GM19025 (cell line): ENCODE data around the gene TBC1D24.
"Not testable (repeated sequence)": the region's sequence is repeated elsewhere in the genome, so short reads cannot be mapped to it uniquely, and the experiment has no call there.

ENCODE experiments used
- ATAC-seq: cut with Tn5 transposase; IDR thresholded peaks from one replicate; pipeline ENCODE4 v1.9.1; 2021; ENCODE audit warnings: mild to moderate bottlenecking, low read depth, moderate library complexity; ENCODE audit not compliant: unreplicated experiment

TBC1D24 gene

DNA sequence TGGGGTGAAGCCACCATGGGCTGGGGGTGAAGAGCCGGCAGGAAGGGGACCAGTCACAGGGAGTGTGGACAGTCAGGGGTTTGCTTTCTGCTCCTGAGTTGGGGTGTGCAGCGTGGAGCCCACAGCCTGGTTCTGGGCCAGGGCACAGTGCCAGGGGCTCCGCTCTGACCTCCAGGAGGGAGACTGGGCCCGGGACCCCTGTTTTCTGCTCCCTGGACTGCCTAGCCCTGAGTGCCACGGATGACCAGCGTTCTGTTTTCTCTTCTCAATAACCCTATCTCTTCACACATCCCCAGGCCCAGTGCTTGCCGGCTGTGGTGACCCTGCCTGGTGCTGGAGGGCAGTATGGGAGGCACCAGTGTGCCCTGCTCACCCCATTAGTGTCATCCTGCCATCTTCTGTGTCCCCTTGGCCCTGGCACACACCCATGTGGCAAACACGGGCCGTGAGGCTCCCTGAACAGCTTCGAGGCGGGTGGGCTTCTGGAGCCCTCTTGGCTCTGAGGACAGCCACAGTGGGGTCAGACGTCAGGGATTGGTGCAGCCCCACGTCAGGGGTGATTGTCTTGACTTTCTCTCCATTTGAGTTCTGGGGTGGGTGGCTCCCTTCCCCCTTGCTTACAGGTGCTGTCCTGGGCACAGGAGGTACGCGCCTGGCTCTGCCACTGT, 55.2 kb downstream of the TBC1D24 start:
- ATAC-seq: no peak

DNA sequence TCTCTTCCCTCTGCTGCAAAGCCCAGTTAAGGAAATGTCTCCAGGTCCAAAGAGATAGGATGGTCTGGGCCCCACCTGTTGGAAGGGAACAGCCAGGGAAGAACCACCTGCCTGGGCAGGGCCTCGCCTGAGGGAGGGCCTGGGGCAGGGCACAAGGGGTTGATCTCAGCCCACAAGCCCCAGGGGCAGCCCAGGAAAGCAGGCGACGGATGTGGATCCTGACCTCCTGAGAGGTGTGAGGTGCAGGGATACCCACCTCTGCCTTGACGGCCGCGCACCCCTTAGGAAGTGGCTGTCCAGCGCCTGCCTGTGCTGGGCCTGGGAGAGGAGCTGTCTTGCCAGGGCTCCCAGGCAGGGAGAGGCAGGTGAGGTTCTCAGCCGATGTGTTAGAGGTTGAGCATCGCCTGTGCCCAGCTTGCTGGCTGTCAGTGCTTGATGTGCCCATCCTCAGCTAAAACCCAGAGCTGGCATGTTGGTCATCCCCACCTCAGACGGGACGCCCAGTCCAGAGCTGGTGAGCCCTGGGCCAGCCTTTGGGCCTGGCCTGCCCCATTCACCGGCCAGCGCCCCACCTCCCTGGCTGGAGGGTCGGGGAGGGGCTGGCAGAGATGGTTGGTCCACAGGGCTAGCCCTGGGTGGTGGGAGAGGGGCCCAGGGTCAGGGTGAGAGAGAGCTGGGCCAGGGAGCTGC, 55.8 kb downstream of the TBC1D24 start:
- no peak for ATAC-seq

DNA sequence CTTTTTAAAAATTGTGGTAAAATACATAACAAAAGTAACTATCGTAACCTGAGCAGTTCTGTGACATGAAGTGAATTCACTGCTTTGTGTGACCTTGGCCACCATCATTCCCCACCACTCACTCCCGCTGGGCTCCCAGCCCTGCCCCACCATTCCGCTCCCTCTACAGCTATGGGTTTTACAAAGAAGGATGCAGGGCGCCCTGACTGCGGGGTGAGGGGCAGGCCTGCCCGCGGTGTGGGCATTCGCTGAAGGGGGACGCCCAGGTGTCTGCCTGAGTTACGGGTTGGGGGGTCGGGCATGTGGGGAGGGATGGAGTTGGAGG, 56.4 kb downstream of the TBC1D24 start, which contains the start of gene CEMP1:
TSS of gene CEMP1 (minus strand) at position 38 of the 325 bp plus-strand sequence. CDS start 335 bp downstream, outside the sequence.
- ATAC-seq: no peak

DNA sequence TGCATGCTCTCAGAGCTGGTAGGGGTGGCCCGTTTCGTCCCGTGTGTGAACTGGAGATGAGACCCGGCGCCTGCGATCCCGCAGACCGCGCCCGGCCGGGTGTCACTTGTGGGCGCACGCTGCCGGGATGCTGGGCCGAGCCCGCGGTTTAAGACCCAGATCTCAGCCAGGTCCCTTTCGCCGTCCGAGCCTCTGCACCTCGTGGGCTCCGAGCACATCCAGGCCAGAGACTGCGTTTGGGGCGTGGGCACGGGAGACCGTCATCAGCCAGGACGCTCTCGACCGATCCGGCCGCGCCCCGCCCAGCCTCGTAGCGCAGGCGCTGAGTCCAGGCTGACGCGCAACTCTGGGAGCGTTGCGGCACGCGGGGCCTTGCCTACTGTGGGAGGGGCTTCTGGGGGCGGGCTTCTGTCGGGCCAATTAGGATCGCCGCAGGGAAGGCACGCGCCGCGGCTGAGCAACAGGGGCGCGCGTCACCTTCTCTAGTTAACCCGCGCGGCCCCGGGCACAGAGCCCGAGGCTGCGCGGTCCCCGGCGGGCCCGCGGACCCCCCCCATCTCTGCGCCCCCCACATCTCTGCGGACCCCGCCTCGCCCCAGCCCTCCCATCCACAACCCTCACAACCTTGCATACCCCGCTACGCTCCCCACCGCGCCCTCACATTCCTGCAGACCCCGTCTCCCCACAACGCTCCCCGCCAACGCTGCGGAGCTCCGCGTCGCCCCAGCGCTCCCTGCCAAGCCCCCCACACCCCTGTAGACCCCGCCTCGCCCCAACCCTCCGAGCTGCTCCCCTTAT, 57.0 kb downstream of the TBC1D24 start:
- peak; percentile 89 for ATAC-seq

DNA sequence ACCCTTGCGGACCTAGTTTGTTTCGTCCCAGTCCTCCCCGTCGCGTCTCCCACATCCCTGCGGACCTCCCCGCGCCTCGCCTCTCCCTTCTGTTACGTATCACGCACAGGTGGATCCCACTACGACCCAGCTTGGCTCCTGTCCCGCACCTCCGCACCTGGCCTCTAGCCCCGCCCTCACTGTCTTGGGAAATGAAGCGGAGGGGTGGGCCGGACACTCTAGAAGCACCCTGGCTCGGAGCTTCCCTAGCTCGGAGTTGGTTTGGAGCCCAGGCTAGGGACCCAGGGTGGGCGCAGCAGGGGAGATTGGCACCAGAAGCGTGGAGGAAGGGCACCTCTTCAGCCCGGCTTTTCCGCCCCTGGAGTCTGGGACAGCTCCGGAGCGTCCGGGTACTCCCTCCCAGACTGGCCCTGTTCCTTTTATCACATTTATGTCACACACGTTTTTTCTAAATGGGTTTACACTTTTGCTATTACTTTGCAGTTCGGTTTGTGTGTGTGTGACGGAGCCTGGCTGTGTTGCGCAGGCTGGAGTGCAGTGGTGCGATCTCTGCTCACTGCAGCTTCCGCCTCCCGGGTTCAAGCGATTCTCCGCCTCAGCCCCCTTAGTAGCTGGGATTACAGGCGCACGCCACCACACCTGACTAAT, 57.7 kb downstream of the TBC1D24 start:
- no peak for ATAC-seq

DNA sequence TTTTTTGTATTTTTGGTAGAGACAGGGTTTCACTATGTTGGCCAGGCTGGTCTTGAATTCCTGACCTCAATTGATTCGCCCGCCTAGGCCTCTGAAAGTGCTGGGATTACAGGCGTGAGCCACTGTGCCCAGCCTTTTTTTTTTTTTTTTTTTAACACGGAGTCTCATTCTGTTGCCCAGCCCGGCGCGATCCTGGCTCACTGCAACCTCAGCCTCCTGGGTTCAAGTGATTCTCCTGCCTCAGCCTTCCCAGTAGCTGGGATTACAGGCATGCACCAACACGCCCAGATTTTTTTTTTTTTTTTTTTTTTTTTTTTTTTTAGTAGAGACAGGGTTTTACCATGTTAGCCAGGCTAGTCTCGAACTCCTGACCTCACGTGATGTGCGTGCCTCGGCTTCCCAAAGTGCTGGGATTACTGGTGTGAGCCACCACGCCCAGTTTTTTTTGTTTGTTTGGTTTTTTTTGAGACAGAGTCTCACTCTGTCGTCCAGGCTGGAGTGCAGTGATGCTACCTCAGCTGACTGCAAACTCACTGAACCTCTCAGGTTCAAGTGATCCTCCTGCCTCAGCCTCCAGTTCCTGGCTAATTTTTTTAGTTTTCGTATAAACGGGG, 58.3 kb downstream of the TBC1D24 start:
- ATAC-seq: not testable (repeated sequence)

DNA sequence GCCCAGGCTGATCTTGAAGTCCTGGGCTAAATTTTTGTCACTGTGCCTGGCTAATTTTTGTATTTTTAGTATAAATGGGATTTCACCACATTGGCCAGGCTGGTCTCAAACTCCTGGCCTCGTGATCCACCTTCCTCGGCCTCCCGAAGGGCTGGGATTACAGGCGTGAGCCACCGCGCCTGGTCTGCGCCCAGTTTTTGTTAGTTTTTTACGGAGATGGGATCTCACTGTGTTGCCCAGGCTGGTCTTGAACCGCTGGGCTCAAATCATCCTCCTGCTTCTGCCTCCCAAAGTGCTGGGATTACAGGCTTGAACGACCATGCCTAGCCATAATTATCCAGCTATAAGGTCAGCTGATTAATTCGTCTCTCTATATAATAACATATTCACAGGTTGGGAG, 59.0 kb downstream of the TBC1D24 start:
- ATAC-seq: no peak

DNA sequence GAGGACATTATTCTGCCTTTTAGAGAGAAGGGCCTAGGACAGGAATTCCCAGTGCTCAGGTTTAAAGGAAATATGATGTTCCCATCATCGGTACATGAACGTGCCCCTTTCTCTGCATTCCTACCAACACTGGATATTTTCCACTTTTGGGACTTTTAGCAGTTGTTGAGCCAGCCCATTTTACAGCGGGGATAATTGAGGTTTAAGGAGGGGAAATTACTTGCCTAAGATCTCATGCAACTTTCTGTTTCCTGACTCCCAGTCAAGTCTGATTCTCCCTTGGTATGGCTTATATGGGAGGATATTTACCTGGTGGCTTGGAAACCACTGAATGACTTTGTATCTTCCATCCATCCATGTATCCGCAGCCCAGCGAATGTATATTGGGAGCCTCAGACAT, 59.4 kb downstream of the TBC1D24 start:
- not testable (repeated sequence) for ATAC-seq

DNA sequence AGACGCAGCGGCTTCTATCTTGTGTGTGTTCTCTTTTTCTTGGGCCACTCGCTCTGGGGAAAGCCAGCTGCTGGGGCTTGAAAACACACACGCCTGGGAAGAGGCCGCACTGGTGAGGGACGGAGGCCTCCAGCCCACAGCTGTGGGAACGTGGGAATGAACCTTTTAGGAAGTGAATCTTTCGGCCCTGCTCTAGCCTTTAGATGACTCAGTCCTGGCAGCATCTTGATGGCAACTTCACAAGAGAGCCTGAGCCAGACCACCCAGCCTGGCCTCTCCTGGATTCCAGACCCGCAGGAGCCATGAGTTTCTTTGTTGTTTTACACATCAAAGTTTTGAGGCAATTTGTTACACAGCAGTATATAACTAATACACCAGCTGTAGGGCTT, 60.7 kb downstream of the TBC1D24 start:
- ATAC-seq: no peak

DNA sequence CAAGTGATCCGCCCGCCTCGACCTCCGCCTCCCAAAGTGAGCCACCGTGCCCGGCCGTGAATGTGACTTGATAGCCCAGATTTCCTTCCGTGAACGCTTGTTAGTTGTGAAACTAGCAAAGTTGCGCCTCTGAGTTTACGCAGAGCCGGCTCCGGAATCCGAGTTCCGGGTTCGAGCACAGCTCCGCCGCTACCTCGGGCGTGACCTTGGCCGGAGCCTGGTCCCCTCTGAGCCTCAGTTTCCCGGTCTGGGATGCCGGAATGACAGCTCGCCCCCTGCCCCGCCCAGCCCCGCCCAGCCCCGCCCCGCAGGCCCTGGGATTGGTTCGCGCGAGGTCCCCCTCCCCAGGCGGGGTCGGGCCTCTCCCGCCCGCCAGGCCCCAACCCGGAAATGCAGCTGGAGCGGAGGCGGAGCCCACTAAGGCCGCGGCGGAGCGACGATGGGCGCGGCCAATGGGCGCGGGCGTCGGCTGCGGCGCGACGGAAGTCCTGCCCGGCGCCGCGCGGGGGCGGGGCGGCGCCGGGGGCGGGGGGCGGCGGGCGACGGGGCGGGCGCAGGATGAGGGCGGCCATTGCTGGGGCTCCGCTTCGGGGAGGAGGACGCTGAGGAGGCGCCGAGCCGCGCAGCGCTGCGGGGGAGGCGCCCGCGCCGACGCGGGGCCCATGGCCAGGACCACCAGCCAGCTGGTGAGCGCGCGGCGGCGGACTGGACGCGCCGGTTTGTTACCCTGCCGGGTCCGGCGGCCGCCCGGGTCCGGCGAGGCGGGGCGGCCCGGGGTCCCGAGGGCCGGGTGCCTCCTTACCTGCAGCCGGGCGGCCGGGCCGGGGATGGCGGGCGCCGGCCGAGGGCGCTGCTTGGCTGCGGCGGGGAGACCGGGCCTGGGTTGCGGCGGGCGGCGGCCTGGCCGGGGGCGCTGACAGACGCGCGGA, 62.8 kb downstream of the TBC1D24 start, which contains the start of gene PDPK1:
TSS of gene PDPK1 (plus strand) at position 571 of the 929 bp plus-strand sequence. CDS start at position 663, 92 bp downstream.
- ATAC-seq: peak; percentile 89

DNA sequence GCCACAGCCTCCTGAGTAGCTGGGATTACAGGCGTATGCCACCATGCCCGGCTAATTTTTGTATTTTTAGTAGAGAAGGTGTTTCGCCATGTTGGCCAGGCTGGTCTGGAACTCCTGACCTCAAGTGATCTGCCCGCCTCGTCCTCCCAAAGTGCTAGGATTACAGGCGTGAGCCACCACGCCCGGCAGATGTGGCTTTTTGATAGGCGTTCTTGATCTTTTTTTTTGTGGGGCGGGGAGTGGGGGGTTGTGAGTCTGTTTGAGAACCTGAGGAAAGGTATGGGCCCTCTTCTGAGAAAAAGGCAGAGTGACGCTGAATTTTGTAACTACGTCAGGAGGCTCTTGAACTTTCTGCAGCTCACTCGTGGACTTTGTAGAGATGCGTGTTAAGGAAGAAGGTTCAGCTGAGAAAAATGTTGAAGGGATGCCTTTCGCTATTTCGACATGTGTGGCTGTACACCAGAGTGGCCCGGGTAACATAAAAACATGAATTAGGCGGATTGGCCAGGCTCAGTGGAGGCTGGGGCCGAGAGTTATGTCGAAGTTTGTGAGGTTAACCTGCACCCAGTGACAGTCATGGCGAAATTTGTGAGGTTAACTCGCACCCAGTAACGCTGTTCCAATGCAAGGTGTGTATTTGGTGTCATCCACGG, 64.4 kb downstream of the TBC1D24 start:
- not testable (repeated sequence) for ATAC-seq

DNA sequence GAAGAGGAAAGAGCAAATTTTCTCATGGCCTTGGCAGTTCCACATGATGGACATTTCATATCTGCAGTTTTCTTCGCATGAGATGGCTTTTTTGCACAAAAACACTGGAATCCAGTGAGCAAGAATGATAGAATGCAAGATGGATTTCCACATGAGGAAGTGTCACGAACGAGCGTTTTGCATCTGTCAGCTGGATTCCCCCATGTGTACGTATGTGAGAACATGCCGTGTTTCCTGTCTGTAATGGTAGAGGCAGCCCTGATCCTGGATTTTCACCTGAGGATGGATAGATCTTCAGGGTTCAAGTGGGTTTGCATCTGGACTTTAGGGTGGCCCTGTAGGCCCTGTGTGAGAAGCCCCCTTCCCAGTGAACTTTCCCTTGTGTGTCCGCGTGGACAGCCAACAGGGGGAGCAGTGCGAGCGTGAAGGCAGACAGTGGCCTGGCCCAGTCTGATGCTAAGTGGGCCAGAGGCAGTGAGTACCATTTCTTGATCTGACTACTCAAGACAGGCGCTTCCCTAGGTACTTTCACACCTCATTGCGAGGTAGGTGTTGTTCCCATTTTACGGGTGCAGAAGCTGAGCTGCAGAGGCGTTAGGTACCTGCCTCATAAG, 65.0 kb downstream of the TBC1D24 start:
- not testable (repeated sequence) for ATAC-seq

DNA sequence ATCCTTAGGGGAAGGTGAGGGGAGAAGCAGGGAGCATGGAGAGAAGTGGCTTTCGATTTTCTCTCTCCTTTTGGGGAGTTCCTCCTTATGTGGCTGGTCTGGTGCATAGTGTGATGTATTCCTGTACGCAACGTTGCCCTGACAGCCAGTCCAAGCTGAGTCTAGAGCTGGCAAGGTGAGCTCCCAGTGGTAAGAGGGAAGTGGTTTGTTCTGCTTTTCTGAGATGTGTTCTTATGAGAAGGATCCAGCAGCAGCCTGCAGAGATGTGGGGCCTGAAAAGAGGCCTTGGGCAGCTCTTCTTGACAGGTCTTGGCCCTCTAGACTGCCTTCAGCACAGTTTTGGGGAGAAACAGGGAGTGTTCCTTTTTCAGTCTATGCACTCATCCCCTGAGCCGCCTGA, 66.0 kb downstream of the TBC1D24 start:
- not testable (repeated sequence) for ATAC-seq

DNA sequence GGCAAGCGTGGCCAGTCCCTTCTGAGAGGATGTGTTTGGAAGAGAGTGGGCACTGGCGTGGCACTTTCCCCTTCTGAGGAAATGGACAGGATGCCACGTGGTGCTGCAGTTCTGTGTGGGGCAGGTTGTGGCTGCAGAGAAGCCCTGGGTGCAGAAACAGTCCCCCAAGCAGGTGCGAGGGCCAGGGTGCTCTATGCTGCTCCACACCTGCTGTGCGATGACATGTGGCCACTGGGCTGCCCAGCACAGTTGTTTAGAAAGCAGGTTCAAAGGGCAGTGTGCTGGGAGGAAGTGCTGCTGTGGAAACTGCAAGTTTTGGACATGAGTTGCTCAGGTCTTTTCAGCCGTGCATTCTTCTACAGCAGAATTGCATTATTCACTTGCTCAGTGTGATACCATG, 66.5 kb downstream of the TBC1D24 start:
- not testable (repeated sequence) for ATAC-seq

DNA sequence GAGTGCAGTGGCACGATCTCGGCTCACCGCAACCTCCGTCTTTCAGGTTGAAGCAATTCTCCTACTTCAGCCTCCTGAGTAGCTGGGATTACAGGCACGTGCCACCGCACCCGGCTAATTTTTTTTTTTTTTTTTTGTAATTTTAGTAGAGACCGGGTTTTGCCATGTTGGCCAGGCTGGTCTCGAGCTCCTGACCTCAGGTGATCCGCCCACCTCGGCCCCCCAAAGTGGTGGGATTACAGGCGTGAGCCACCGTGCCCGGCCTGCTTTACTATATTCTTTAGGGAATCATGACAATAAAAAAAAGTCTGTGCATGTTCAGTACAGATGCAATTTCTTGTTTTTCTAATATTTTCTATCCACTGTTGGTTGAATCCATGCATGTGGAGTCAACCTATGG, 68.8 kb downstream of the TBC1D24 start:
- not testable (repeated sequence) for ATAC-seq

DNA sequence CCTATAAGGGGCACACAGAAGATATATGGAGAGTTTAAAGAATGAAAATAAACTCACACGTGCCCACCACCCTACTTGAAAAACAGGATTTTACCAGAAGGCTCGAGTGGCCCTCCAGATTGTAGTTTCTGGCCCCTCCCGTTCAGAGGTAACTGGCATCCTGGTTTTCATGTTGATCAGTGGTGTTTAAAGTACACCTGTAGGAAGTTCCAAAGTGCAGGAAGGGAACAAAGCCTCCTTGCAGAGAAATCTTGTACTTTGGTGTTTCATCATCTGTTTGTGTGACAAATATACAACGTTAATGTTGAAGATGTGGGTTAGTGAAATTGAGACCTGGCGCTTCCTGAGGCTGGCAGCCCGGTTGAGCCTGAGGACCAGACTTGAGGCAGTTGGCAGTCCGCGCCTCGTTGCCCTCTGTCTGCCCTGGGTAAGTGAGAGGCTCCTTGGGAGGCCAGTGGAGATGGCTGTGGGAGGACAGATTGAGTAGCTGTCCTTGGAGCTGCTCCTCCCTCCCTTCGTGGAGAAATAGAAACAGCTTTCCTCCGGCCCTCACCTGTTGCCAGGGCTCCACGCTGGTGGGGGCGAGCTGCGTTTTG, 75.5 kb downstream of the TBC1D24 start:
- ATAC-seq: not testable (repeated sequence)

DNA sequence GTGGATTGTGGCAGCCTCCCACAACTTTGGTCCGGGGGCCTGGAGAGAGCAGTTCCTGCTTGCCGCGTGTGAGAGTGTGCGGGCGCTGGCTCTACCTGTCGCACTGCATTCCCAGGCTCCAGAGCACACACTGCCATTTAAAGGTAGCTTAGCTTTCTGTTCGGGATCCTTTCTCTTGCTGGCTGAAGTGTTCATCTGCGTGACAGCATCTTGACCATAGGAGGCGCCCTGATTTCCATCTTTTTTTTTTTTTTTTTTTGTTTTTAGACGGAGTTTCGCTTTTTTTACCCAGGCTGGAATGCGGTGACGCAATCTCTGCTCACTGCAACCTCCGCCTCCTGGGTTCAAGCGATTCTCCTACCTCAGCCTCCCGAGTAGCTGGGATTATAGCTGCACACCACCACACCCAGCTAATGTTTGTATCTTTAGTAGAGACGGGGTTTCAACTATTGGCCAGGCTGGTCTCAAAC, 76.5 kb downstream of the TBC1D24 start:
- ATAC-seq: not testable (repeated sequence)
